Hematopoietic multipotent progenitor cell treated with erythropoietin and hydrocortisone succinate and interleukin-3 and kit ligand, for 8 days (in vitro differentiated cells): ENCODE results near the gene TRAF4.
"Not testable (repeated sequence)": the region's sequence is repeated elsewhere in the genome, so short reads cannot be mapped to it uniquely, and the experiment has no call there.

ENCODE experiments used
- DNase-seq: peaks from one replicate; pipeline ENCODE4 v3.0.0-alpha.2; 2015

The TRAF4 gene

GRCh38 chr17:28792877-28793661 is 49.3 kb downstream of the TRAF4 start:
- DNase-seq: peak; percentile 34

GRCh38 chr17:28794846-28795441 is 51.1 kb downstream of the TRAF4 start:
- not testable (repeated sequence) for DNase-seq

GRCh38 chr17:28796062-28796461 is 52.3 kb downstream of the TRAF4 start:
- peak; percentile 43 for DNase-seq
